ENCODE results near the gene ACAD8. TPM values are rescaled to one million over a fixed set of nuclear protein-coding genes. Genes with fewer than 3 reads are reported as not detected.

Gene ACAD8
- total and polyA plus RNA-seq, 2 of the 4 experiments (the other 2 are of a cell fraction), result 11.1 to 21.2 TPM

DNA sequence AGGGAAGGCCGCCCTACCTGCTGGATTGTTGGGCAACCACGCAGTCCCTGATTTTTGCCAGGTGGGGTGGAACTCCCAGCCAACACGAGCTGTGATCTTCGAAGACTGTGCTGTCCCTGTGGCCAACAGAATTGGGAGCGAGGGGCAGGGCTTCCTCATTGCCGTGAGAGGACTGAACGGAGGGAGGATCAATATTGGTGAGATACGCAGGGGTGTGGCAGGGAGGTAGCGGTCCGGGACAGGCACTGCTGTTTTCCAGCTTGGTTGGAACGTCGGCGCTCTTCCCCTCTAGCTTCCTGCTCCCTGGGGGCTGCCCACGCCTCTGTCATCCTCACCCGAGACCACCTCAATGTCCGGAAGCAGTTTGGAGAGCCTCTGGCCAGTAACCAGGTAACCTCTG lies 7.6 kb downstream of the ACAD8 start:
- no TSS peak for BruUV-seq (replicated peaks)
- peaks cover 45% of the 10 kb centered on the region for H3K36me3 ChIP-seq (ENCODE audit: control insufficient read depth, insufficient read depth, low read length)
- H2BK15ac ChIP-seq (ENCODE audit: low read depth, low read length), result no peak overlapping the region
- H2BK20ac ChIP-seq (ENCODE audit: low read depth, low read length), result no peak overlapping the region
- H2AK9ac ChIP-seq (replicated peaks; ENCODE audit: low read depth, low read length, poor library complexity), result no peak overlapping the region
- H3K56ac ChIP-seq (ENCODE audit: extremely low read depth, insufficient read depth, low read length), result no peak overlapping the region
- H4K20me1 ChIP-seq (ENCODE audit: insufficient read depth, low read length), result no peaks in the 10 kb centered on the region; the same call in 1 of the 2 replicates
- H3K79me1 ChIP-seq (ENCODE audit: low read depth in 1 of 2, low read length in 2 of 2), result peaks cover 4% of the 10 kb centered on the region in 2 experiments; a peak in 2 of 4 replicates
- no peak overlapping the region for H2BK120ac ChIP-seq (ENCODE audit: low read depth, low read length)
- no peak overlapping the region for H3K4me2 ChIP-seq (ENCODE audit: low read depth, low read length)
- H2AFZ ChIP-seq (replicated peaks; ENCODE audit: low read length, poor library complexity), result no peak overlapping the region
- H3K4me3 ChIP-seq (ENCODE audit: insufficient read depth, low read depth, low read length), result no peak overlapping the region
- H2BK5ac ChIP-seq (ENCODE audit: low read depth, low read length, poor library complexity, severe bottlenecking), result no peak overlapping the region
- no peak for DNase-seq
- in situ Hi-C loops (cut with MboI; ENCODE audit: low sequenced_read_pairs), result no loop called here
- no peak overlapping the region for H2AK5ac ChIP-seq (ENCODE audit: low read depth, low read length)
- no peak overlapping the region for H3K23ac ChIP-seq (ENCODE audit: low read depth, low read length)
- no peak for ATAC-seq (ENCODE audit: low read depth)
- no peaks in the 10 kb centered on the region for H3K9me3 ChIP-seq (ENCODE audit: control insufficient read depth, insufficient read depth, low read length)
- intact Hi-C loops (cut with micrococcal nuclease), result no loop called here
- WGBS, 2 experiments (ENCODE audit: extremely low coverage in 2 of 2, insufficient read length in 1 of 2), result 91% methylated on average over 7 of the region's 16 CpGs; no CpG with 5 or more reads in 1 of the 2 experiments
- no peak overlapping the region for H3K27ac ChIP-seq (ENCODE audit: insufficient read depth, low read length)
- H3K4me1 ChIP-seq (ENCODE audit: control insufficient read depth, insufficient read depth, low read length), result no peaks in the 10 kb centered on the region
- H3K27me3 ChIP-seq (ENCODE audit: control insufficient read depth, insufficient read depth, low read length), result no peaks in the 10 kb centered on the region
- no peak overlapping the region for H3K18ac ChIP-seq (ENCODE audit: low read depth, low read length)
- H3K14ac ChIP-seq (replicated peaks; ENCODE audit: low read depth, low read length), result no peak overlapping the region
- no peak overlapping the region for H3K4ac ChIP-seq (ENCODE audit: low read depth, low read length)
- no peaks in the 10 kb centered on the region; the same call in 1 of the 2 replicates for H3K9me1 ChIP-seq (ENCODE audit: insufficient read depth, low read length)
- TF ChIP-seq, protein P1, sequence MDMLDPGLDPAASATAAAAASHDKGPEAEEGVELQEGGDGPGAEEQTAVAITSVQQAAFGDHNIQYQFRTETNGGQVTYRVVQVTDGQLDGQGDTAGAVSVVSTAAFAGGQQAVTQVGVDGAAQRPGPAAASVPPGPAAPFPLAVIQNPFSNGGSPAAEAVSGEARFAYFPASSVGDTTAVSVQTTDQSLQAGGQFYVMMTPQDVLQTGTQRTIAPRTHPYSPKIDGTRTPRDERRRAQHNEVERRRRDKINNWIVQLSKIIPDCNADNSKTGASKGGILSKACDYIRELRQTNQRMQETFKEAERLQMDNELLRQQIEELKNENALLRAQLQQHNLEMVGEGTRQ (IDR thresholded peaks at IDR 0.05; ENCODE audit: low read depth, low read length), result no peak
- no peak for TF ChIP-seq RAD21 (IDR thresholded peaks at IDR 0.05; ENCODE audit: low read length)
- TF ChIP-seq RCOR1 (IDR thresholded peaks at IDR 0.05; ENCODE audit: insufficient replicate concordance, low read length), result no peak
- TF ChIP-seq CEBPB (IDR thresholded peaks at IDR 0.05; ENCODE audit: low read depth, low read length), result no peak
- TF ChIP-seq, protein P2, sequence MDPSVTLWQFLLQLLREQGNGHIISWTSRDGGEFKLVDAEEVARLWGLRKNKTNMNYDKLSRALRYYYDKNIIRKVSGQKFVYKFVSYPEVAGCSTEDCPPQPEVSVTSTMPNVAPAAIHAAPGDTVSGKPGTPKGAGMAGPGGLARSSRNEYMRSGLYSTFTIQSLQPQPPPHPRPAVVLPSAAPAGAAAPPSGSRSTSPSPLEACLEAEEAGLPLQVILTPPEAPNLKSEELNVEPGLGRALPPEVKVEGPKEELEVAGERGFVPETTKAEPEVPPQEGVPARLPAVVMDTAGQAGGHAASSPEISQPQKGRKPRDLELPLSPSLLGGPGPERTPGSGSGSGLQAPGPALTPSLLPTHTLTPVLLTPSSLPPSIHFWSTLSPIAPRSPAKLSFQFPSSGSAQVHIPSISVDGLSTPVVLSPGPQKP (IDR thresholded peaks at IDR 0.05; ENCODE audit: borderline replicate concordance, low read depth, low read length), result no peak
- H4K91ac ChIP-seq (ENCODE audit: insufficient read depth, low read depth, low read length), result no peak overlapping the region
- ChIA-PET CTCF (interaction anchor here (1.3 kb wide), 2 partner anchors 13 to 16 kb away, joined by 3 to 6 read pairs; no protein-coding TSS in a partner anchor), POLR2A (ENCODE audit: unreplicated experiment) (no interaction called here)
- H4K5ac ChIP-seq (ENCODE audit: low read depth, low read length), result no peak overlapping the region
- dilution Hi-C loops (cut with HindIII; ENCODE audit: low sequenced_read_pairs, unreplicated experiment), result no loop called here
- no peak overlapping the region for H4K8ac ChIP-seq (ENCODE audit: low read depth in 2 of 2, low read length in 2 of 2)
- H3K9ac ChIP-seq (ENCODE audit: low read depth, low read length), result no peak overlapping the region

All from IMR-90 (cell line).